ENCODE measurements around the gene ZNF451.

ZNF451 gene

DNA sequence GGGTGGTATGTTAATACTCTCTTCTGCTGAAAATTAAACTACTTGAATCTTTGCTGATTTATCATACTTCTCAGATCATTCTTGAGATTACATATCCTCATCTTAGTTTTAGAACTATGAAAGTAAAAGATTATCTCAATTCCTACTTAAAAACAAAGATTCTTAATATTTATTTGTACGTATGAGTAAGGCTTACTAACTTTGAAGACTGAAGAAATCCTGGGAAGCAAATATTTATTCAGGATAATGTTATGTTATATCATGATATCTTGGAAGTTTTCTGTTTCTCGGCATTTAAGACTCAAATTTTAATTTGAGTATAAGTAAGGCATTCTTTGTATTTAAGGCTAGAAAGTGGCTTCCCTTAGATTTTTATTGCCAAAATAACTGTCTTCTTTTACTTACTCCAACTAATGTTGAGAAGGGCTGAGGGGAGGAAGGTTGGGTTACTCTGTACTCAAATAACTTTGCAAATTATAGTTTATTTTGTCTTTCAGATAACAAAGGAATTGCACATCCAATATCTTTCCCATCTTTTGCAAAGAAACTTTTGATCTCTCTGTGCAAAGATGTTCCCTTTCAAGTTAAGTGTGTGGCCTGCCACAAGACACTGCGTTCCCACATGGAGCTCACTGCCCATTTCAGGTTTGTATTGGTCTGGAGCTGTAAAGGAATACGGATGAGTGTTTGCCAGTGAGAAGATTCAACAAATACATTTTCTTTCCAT, 51.6 kb downstream of the ZNF451 start:
- TF ChIP-seq SIN3A (IDR thresholded peaks at IDR 0.05; ENCODE audit: borderline replicate concordance, insufficient read depth, low read length), result no peak

DNA sequence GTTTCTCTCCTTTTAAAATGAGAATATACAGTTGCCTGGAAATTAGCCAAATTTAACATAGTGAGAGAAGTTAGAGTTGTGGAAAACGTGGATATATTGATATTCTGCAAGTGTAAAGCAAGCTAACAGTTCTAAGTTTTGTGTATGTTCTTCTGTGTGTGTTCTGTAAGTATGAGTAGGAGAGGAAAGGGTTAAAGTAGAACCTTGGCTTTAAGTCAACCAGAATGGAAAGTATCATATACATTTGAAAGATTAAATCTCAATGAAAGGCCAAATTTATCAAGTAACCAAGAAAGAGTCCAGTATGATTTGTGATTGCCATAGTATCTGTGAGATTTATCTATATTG, 52.2 kb downstream of the ZNF451 start:
- TF ChIP-seq TAF1 (IDR thresholded peaks at IDR 0.05; ENCODE audit: borderline replicate concordance, insufficient read depth, low read length) (no peak), POLR2AphosphoS5 (IDR thresholded peaks at IDR 0.05; ENCODE audit: low read depth, low read length) (no peak), FOXP2 (optimal IDR thresholded peaks at IDR 0.05; ENCODE audit: borderline replicate concordance, extremely low read depth, extremely low read length, insufficient read depth) (no peak)

DNA sequence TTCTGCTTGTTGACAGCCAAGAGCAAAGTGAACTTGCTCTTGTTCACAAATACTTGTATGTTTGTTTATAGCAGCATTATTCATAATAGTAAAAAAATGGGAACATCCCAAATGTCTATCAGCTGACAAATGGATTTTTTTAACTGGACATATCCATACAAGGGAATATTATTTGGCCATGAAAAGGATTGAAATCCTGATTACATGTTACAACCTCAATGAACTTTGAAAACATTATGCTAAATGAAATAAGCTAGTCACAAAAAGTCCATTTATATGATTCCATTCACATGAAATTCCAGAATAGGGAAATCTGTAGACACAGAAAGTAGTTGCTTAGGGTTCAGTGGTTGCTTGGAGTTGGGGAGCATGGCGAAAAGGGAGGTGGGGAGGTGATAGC, 53.7 kb downstream of the ZNF451 start:
- TF ChIP-seq, protein P1, sequence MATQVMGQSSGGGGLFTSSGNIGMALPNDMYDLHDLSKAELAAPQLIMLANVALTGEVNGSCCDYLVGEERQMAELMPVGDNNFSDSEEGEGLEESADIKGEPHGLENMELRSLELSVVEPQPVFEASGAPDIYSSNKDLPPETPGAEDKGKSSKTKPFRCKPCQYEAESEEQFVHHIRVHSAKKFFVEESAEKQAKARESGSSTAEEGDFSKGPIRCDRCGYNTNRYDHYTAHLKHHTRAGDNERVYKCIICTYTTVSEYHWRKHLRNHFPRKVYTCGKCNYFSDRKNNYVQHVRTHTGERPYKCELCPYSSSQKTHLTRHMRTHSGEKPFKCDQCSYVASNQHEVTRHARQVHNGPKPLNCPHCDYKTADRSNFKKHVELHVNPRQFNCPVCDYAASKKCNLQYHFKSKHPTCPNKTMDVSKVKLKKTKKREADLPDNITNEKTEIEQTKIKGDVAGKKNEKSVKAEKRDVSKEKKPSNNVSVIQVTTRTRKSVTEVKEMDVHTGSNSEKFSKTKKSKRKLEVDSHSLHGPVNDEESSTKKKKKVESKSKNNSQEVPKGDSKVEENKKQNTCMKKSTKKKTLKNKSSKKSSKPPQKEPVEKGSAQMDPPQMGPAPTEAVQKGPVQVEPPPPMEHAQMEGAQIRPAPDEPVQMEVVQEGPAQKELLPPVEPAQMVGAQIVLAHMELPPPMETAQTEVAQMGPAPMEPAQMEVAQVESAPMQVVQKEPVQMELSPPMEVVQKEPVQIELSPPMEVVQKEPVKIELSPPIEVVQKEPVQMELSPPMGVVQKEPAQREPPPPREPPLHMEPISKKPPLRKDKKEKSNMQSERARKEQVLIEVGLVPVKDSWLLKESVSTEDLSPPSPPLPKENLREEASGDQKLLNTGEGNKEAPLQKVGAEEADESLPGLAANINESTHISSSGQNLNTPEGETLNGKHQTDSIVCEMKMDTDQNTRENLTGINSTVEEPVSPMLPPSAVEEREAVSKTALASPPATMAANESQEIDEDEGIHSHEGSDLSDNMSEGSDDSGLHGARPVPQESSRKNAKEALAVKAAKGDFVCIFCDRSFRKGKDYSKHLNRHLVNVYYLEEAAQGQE (IDR thresholded peaks at IDR 0.05; ENCODE audit: insufficient read depth in 1 of 2, low read depth in 2 of 2, low read length in 2 of 2), result no peak
- no peak for TF ChIP-seq SIN3A (IDR thresholded peaks at IDR 0.05; ENCODE audit: borderline replicate concordance, insufficient read depth, low read length)
- no peak for TF ChIP-seq TAF1 (IDR thresholded peaks at IDR 0.05; ENCODE audit: borderline replicate concordance, insufficient read depth, low read length)
- TF ChIP-seq POLR2AphosphoS5 (IDR thresholded peaks at IDR 0.05; ENCODE audit: low read depth, low read length), result no peak
- no peak for TF ChIP-seq FOXP2 (optimal IDR thresholded peaks at IDR 0.05; ENCODE audit: borderline replicate concordance, extremely low read depth, extremely low read length, insufficient read depth)

DNA sequence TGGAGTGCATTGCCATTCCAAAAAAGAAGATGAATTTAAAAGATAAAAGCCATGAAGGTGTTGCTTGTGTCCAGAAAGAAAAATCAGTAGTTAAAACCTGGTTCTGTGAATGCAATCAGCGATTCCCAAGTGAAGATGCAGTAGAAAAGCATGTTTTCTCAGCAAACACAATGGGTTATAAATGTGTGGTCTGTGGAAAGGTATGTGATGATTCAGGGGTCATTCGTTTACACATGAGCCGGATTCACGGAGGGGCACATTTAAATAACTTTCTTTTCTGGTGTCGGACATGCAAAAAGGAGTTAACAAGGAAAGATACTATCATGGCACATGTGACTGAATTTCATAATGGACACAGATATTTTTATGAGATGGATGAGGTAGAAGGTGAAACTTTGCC, 57.4 kb downstream of the ZNF451 start:
- TF ChIP-seq TAF1 (IDR thresholded peaks at IDR 0.05; ENCODE audit: borderline replicate concordance, insufficient read depth, low read length) (no peak), FOXP2 (optimal IDR thresholded peaks at IDR 0.05; ENCODE audit: borderline replicate concordance, extremely low read depth, extremely low read length, insufficient read depth) (no peak), SIN3A (IDR thresholded peaks at IDR 0.05; ENCODE audit: borderline replicate concordance, insufficient read depth, low read length) (no peak), POLR2AphosphoS5 (IDR thresholded peaks at IDR 0.05; ENCODE audit: low read depth, low read length) (no peak)
- TF ChIP-seq, protein P1 (IDR thresholded peaks at IDR 0.05; ENCODE audit: insufficient read depth in 1 of 2, low read depth in 2 of 2, low read length in 2 of 2), result no peak

DNA sequence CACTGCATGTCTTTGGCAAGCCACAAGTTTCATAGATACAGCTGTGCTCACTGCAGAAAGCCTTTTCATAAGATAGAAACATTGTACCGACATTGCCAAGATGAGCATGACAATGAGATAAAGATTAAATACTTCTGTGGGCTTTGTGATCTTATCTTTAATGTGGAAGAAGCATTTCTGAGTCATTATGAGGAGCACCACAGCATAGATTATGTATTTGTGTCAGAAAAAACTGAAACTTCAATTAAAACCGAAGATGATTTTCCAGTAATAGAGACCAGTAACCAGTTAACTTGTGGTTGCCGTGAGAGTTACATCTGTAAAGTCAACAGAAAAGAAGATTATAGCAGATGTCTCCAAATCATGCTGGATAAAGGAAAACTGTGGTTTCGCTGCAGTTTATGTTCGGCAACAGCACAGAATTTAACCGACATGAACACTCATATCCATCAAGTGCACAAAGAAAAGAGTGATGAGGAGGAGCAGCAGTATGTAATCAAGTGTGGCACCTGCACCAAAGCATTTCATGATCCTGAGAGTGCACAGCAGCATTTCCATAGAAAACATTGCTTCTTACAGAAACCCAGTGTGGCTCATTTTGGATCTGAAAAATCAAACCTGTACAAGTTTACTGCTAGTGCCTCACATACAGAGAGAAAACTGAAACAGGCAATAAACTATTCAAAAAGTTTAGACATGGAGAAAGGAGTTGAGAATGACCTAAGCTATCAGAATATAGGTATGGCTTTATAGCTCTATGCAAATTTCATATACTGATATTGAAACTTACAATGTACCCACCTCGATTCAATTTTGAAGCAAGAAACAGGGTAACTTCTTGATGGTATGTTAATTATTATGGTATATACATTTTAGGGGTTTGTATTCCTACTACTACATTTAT, 58.2 kb downstream of the ZNF451 start:
- TF ChIP-seq FOXP2 (optimal IDR thresholded peaks at IDR 0.05; ENCODE audit: borderline replicate concordance, extremely low read depth, extremely low read length, insufficient read depth) (no peak), TAF1 (IDR thresholded peaks at IDR 0.05; ENCODE audit: borderline replicate concordance, insufficient read depth, low read length) (no peak), POLR2AphosphoS5 (IDR thresholded peaks at IDR 0.05; ENCODE audit: low read depth, low read length) (no peak), SIN3A (IDR thresholded peaks at IDR 0.05; ENCODE audit: borderline replicate concordance, insufficient read depth, low read length) (no peak)
- TF ChIP-seq, protein P1 (IDR thresholded peaks at IDR 0.05; ENCODE audit: insufficient read depth in 1 of 2, low read depth in 2 of 2, low read length in 2 of 2), result no peak

DNA sequence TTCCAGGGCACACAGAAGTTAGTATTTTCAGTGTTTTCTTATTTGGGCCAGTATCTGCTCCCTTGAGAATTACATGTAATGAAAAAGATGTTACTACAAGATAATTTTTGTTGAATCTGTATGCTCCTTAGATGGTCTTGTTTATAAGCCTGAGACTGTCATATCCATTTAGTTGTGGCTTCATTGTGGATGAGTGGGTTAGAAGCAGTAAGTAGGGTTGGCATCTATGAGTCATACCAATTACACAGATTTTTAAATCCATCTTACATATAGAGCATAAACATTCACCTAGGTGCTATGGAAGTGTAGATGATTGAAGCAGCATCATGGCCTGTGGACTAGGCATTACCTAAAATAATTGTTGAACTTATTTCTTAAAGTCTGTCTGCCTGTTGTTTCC, 68.7 kb downstream of the ZNF451 start:
- TF ChIP-seq SIN3A (IDR thresholded peaks at IDR 0.05; ENCODE audit: borderline replicate concordance, insufficient read depth, low read length) (no peak), TAF1 (IDR thresholded peaks at IDR 0.05; ENCODE audit: borderline replicate concordance, insufficient read depth, low read length) (no peak), POLR2AphosphoS5 (IDR thresholded peaks at IDR 0.05; ENCODE audit: low read depth, low read length) (no peak), FOXP2 (optimal IDR thresholded peaks at IDR 0.05; ENCODE audit: borderline replicate concordance, extremely low read depth, extremely low read length, insufficient read depth) (no peak)
- TF ChIP-seq, protein P1 (IDR thresholded peaks at IDR 0.05; ENCODE audit: insufficient read depth in 1 of 2, low read depth in 2 of 2, low read length in 2 of 2), result no peak

Measured in PFSK-1 (cell line).